Ishikawa (cell line): ENCODE results near the gene ERCC6L2.

Experiments
- CEBPB ChIP-seq: IDR thresholded peaks from 2 replicates; pipeline ENCODE4 v1.6.1; 2012
- CREB1 ChIP-seq: IDR thresholded peaks from 2 replicates; pipeline ENCODE4 v1.6.1; 2012; ENCODE audit warnings: low read depth
- EGR1 ChIP-seq: IDR thresholded peaks from 2 replicates; pipeline ENCODE4 v1.6.1; 2012
- EP300 ChIP-seq: IDR thresholded peaks from 2 replicates; pipeline ENCODE4 v1.6.1; 2012; ENCODE audit warnings: borderline replicate concordance
- FOXM1 ChIP-seq: IDR thresholded peaks from 2 replicates; pipeline ENCODE4 v1.6.1; 2012; ENCODE audit warnings: low read depth, borderline replicate concordance
- MAX ChIP-seq: IDR thresholded peaks from 2 replicates; pipeline ENCODE4 v1.6.1; 2012
- NFIC ChIP-seq: IDR thresholded peaks from 2 replicates; pipeline ENCODE4 v1.6.1; 2012
- RAD21 ChIP-seq: IDR thresholded peaks from 2 replicates; pipeline ENCODE4 v1.6.1; 2012; ENCODE audit warnings: low read depth
- REST ChIP-seq: IDR thresholded peaks from 2 replicates; pipeline ENCODE4 v1.6.1; 2012; ENCODE audit warnings: low read depth, mild to moderate bottlenecking
- TAF1 ChIP-seq: IDR thresholded peaks from 2 replicates; pipeline ENCODE4 v1.6.1; 2012; ENCODE audit warnings: low read depth, mild to moderate bottlenecking
- TCF12 ChIP-seq: IDR thresholded peaks from 2 replicates; pipeline ENCODE4 v1.6.1; 2012; ENCODE audit warnings: low read depth
- TEAD4 ChIP-seq: IDR thresholded peaks from 2 replicates; pipeline ENCODE4 v1.6.1; 2012
- USF1 ChIP-seq: IDR thresholded peaks from 2 replicates; pipeline ENCODE4 v1.6.1; 2012
- YY1 ChIP-seq: IDR thresholded peaks from 2 replicates; pipeline ENCODE4 v1.6.1; 2012; ENCODE audit warnings: low read depth
- ZBTB7A ChIP-seq: IDR thresholded peaks from 2 replicates; pipeline ENCODE4 v1.6.1; 2012; ENCODE audit warnings: low read depth

ERCC6L2 gene

GRCh38 chr9:95875305-95876137, at the start of gene ERCC6L2:
ERCC6L2 (plus strand) TSS chr9:95875691; CDS start chr9:95876039, 348 bp downstream.
- TF ChIP-seq MAX = peak; percentile 84
- TF ChIP-seq CEBPB = 0 out of 2 replicates have a peak, but pooled peaks have one; percentile 2
- TF ChIP-seq USF1 = no peak
- TF ChIP-seq REST = no peak
- peak; percentile 79 for TF ChIP-seq EGR1
- peak; percentile 24; the same call in 1 of the 2 replicates for TF ChIP-seq ZBTB7A
- no peak for TF ChIP-seq FOXM1
- TF ChIP-seq YY1 = peak; percentile 95
- peak; percentile 50 for TF ChIP-seq TCF12
- TF ChIP-seq RAD21 = no peak
- TF ChIP-seq EP300 = peak; percentile 24; the same call in 1 of the 2 replicates
- peak; percentile 53 for TF ChIP-seq TEAD4
- peak; percentile 89 for TF ChIP-seq TAF1
- TF ChIP-seq NFIC = no peak
- no peak; the same call in none of the 2 replicates for TF ChIP-seq CREB1

- TF ChIP-seq NFIC (no peak), CREB1 (no peak), YY1 (no peak), USF1 (no peak), EGR1 (no peak), ZBTB7A (no peak), TAF1 (no peak), FOXM1 (no peak)
Measured at GRCh38 chr9:95826183-95826838, 49.2 kb upstream of the ERCC6L2 start.

- no peak for TF ChIP-seq TAF1
- TF ChIP-seq CEBPB = no peak
- TF ChIP-seq NFIC = no peak
- TF ChIP-seq RAD21 = no peak
- TF ChIP-seq REST = no peak
- no peak for TF ChIP-seq EGR1
- TF ChIP-seq TEAD4 = no peak
- TF ChIP-seq ZBTB7A = no peak
Measured at GRCh38 chr9:95830768-95831167, 44.7 kb upstream of the ERCC6L2 start.

- no peak for TF ChIP-seq TAF1
- no peak for TF ChIP-seq EP300
- TF ChIP-seq MAX = no peak
- no peak for TF ChIP-seq CREB1
- no peak for TF ChIP-seq CEBPB
- no peak for TF ChIP-seq YY1
- no peak for TF ChIP-seq ZBTB7A
- TF ChIP-seq FOXM1 = no peak
- TF ChIP-seq USF1 = no peak
- TF ChIP-seq TCF12 = no peak
- TF ChIP-seq RAD21 = no peak
- TF ChIP-seq EGR1 = no peak
- no peak for TF ChIP-seq TEAD4
- no peak for TF ChIP-seq REST
- no peak for TF ChIP-seq NFIC
Measured at GRCh38 chr9:95831810-95832209, 43.7 kb upstream of the ERCC6L2 start.
